ENCODE measurements around the gene DNAJB6.

DNA sequence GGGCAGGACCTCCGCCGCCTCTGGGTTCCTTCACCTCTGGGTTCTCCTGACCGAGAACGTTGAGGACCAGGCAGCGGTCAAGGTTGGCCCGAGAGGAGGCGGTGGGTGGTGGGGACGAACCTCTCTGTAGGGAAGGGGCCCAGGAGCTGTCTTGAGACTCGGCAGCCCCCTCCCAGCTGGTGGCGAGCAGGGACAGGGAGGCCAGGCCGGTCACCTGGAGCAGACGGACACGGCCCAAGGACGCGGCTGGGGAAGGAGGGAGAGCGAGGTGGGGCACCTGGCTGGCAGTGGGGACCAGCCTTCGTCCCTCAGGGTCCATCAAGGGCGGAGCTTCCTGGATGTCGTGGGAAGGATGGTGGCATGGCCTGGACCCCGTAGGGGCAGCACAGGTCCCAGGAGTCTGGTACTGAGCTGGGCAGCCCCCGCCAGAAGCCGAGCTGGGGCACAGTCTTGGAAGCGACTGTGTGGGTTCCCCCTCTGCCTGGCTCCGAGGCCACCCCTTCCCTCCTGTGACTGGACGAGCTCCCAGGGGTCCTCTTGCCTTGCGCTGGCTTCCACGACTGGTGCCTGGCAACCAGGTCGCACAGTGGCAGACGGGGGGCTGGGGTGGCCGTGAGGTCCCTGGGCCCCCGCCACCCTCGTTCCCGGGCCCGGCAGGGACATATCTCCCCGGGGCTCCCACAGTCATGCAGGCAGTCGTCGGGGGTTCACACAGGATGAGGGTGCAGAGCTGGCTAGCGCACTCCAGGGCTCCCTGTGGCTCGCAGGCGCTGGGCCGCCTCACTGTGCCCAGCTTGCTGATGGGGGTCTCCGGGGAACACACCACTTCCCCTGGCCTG is 89.9 kb downstream of the DNAJB6 start:
- TF ChIP-seq POLR2A (IDR thresholded peaks at IDR 0.05; ENCODE audit: low read depth, low read length) (no peak), SPI1 (IDR thresholded peaks at IDR 0.05; ENCODE audit: low read depth, low read length) (no peak), PAX5 (IDR thresholded peaks at IDR 0.05; ENCODE audit: insufficient read depth, low read length, severe bottlenecking) (no peak)
